Glutamatergic neuron (in vitro differentiated cells): ENCODE results near the gene SRP9. TPM values are rescaled to one million over a fixed set of nuclear protein-coding genes. Genes with fewer than 3 reads are reported as not detected.

ENCODE experiments used
- DNase-seq: peaks from one replicate; pipeline ENCODE4 v3.0.0; 2022
- H3K27ac Mint-ChIP-seq: one replicate; pipeline ENCODE4 v1.8.0; 2020; ENCODE audit warnings: mild to moderate bottlenecking, mixed read lengths, inconsistent platforms; ENCODE audit not compliant: unreplicated experiment
- H3K27me3 Mint-ChIP-seq: one replicate; pipeline ENCODE4 v1.8.0; 2020; ENCODE audit warnings: mild to moderate bottlenecking, moderate library complexity, mixed read lengths, inconsistent platforms; ENCODE audit not compliant: unreplicated experiment
- H3K36me3 Mint-ChIP-seq: one replicate; pipeline ENCODE4 v1.8.0; 2020; ENCODE audit warnings: mild to moderate bottlenecking, mixed read lengths, inconsistent platforms; ENCODE audit not compliant: unreplicated experiment
- H3K4me1 Mint-ChIP-seq: one replicate; pipeline ENCODE4 v1.8.0; 2020; ENCODE audit warnings: mild to moderate bottlenecking, low read depth, mixed read lengths, inconsistent platforms; ENCODE audit not compliant: unreplicated experiment
- H3K4me3 Mint-ChIP-seq: one replicate; pipeline ENCODE4 v1.8.0; 2020; ENCODE audit warnings: mild to moderate bottlenecking, mixed read lengths, inconsistent platforms; ENCODE audit not compliant: unreplicated experiment
- H3K9me3 Mint-ChIP-seq: one replicate; pipeline ENCODE4 v1.8.0; 2020; ENCODE audit warnings: mild to moderate bottlenecking, moderate library complexity, mixed read lengths, inconsistent platforms; ENCODE audit not compliant: unreplicated experiment
- long read RNA-seq: library from polyadenylated mRNA; unstranded; transcript quantifications from one replicate; pipeline ENCODE4 v2.0.0, GENCODE V29; 2020; ENCODE audit not compliant: unreplicated experiment
- total RNA-seq: library from RNA; stranded (reverse); fragmentation: NEBNext Ultra II Directional; extraction: Animal tissue kit (Norgen Biotek cat#: 25700); gene quantifications from one replicate; pipeline ENCODE4 v1.2.1, GENCODE V29; 2021; ENCODE audit not compliant: unreplicated experiment
- TF ChIP-seq, protein P1 (sequence below): fragments of 200-600 bp; sonication (generic); IDR thresholded peaks from one replicate; pipeline ENCODE4 v1.5.0; 2021; ENCODE audit not compliant: partially characterized antibody, unreplicated experiment

SRP9 gene, protein sequence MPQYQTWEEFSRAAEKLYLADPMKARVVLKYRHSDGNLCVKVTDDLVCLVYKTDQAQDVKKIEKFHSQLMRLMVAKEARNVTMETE
- total RNA-seq = 364 TPM
- long read RNA-seq, transcript SRP9-201 (3 exons, 1,480 nt) = major isoform, 335 of 385 reads
- long read RNA-seq, transcript SRP9-203 (4 exons, 1,596 nt) = minor isoform, 33 of 385 reads
- long read RNA-seq, partial matches to known transcripts = 0 of 385 reads
- long read RNA-seq, other reads (novel, unspliced or antisense) = 17 of 385 reads

DNA sequence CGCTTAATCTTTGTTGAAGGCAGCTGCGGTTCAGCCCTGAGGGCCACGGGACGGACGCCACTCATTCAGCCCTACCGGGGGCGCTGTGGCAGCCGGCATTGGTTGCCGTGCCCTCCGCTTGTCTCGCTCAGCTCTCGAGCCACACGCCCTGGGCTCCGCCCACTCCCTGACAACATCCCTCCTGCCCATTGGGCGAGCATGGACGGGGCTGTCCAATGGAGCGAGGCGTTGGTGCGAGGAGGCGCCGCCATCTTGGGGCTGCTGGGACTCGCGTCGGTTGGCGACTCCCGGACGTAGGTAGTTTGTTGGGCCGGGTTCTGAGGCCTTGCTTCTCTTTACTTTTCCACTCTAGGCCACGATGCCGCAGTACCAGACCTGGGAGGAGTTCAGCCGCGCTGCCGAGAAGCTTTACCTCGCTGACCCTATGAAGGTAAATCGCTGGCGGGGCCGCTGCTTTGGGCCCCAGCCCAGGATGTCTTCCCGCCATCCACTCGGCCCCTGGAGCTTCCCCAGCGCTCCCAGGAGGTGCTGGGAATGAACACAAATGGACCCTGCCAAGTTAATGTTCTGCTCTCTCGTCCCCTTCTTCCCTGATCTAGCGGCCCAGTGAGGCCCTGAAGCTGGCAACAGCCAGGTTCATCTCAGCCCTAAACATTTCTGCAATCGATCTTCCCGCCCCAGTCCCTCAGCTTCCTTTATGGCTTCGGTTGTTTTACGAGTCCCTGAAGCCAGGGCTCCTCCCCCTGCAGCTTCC lies at the start of gene SRP9:
Gene SRP9 (plus strand): TSS at position 244 of the 754 bp plus-strand sequence. CDS start 115 bp downstream, at position 359.
- Mint-ChIP-seq H3K9me3 (peaks cover 6% of the 10 kb centered on the region), H3K4me3 (no peak within 1 kb of the TSS), H3K4me1 (peaks cover 17% of the 10 kb centered on the region), H3K27ac (no peak within 1 kb of the TSS), H3K27me3 (peaks cover 2% of the 10 kb centered on the region), H3K36me3 (no peaks in the 10 kb centered on the region)
- peak; percentile 99 for DNase-seq
- TF ChIP-seq, protein P1, sequence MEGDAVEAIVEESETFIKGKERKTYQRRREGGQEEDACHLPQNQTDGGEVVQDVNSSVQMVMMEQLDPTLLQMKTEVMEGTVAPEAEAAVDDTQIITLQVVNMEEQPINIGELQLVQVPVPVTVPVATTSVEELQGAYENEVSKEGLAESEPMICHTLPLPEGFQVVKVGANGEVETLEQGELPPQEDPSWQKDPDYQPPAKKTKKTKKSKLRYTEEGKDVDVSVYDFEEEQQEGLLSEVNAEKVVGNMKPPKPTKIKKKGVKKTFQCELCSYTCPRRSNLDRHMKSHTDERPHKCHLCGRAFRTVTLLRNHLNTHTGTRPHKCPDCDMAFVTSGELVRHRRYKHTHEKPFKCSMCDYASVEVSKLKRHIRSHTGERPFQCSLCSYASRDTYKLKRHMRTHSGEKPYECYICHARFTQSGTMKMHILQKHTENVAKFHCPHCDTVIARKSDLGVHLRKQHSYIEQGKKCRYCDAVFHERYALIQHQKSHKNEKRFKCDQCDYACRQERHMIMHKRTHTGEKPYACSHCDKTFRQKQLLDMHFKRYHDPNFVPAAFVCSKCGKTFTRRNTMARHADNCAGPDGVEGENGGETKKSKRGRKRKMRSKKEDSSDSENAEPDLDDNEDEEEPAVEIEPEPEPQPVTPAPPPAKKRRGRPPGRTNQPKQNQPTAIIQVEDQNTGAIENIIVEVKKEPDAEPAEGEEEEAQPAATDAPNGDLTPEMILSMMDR = peak; percentile 84

- Mint-ChIP-seq H3K27me3 (peaks cover 2% of the 10 kb centered on the region), H3K4me3 (no peak overlapping the region), H3K4me1 (peaks cover 19% of the 10 kb centered on the region), H3K27ac (no peak overlapping the region), H3K9me3 (no peaks in the 10 kb centered on the region), H3K36me3 (no peaks in the 10 kb centered on the region)
- no peak for DNase-seq
- TF ChIP-seq, protein P1 = no peak
Measured at GRCh38 chr1:225731491-225731890, 46.1 kb upstream of the SRP9 start.

DNA sequence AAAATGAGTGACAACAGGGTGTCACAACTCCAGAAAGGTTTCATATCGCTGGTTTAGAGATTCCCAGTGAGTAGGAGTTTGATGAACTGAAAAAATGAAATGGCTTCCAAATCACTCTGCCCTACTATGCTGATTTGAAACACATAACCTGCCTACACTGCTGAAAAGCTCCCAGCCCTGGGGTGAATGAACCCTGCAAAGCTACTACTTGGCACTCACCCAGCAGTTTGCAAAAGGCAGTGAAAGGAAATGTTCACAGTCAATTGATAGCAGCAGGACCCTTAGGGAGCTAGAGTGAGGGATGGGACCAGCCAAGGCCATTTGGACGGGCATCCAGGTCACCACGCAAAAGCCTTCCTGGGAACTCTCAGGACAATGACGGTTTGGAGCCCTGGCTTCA lies 44.4 kb upstream of the SRP9 start:
- H3K27me3 Mint-ChIP-seq = peaks cover 2% of the 10 kb centered on the region
- H3K27ac Mint-ChIP-seq = no peak overlapping the region
- H3K4me3 Mint-ChIP-seq = peak overlapping the region; percentile 15
- H3K36me3 Mint-ChIP-seq = no peaks in the 10 kb centered on the region
- no peaks in the 10 kb centered on the region for H3K9me3 Mint-ChIP-seq
- no peak for DNase-seq
- TF ChIP-seq, protein P1 = no peak
- peaks cover 21% of the 10 kb centered on the region for H3K4me1 Mint-ChIP-seq

- no peaks in the 10 kb centered on the region for H3K36me3 Mint-ChIP-seq
- TF ChIP-seq, protein P1 = no peak
- H3K9me3 Mint-ChIP-seq = no peaks in the 10 kb centered on the region
- no peak overlapping the region for H3K4me3 Mint-ChIP-seq
- peaks cover 21% of the 10 kb centered on the region for H3K4me1 Mint-ChIP-seq
- peak overlapping the region; percentile 40 for H3K27ac Mint-ChIP-seq
- DNase-seq = no peak
- peaks cover 2% of the 10 kb centered on the region for H3K27me3 Mint-ChIP-seq
Measured at GRCh38 chr1:225735252-225736149, 42.1 kb upstream of the SRP9 start.
